GM23248 (cell line): ENCODE measurements around the gene NETO1.

Experiments used
- EZH2 ChIP-seq: fragments of 200-600 bp; sonication (generic); IDR thresholded peaks from 2 replicates; pipeline ENCODE4 v1.6.1; 2018; ENCODE audit warnings: antibody characterized with exemption, mild to moderate bottlenecking; ENCODE audit not compliant: insufficient read depth, poor library complexity, severe bottlenecking
- EZH2phosphoT487 ChIP-seq: fragments of 200-600 bp; sonication (generic); IDR thresholded peaks from 2 replicates; pipeline ENCODE4 v1.6.1; 2018; ENCODE audit warnings: antibody characterized with exemption, moderate library complexity, mild to moderate bottlenecking, low read depth; ENCODE audit not compliant: insufficient read depth

GRCh38 chr18:72847771-72848170, 20.0 kb downstream of the NETO1 start:
- TF ChIP-seq EZH2 (no peak), EZH2phosphoT487 (no peak)
